ENCODE results near the gene CD3E.

CD3E gene

GRCh38 chr11:118328745-118329144, 24.2 kb downstream of the CD3E start:
- Mint-ChIP-seq H3K27ac (peak overlapping the region; percentile 85), H3K36me3 (peaks cover 9% of the 10 kb centered on the region), H3K4me1 (ENCODE audit: low read depth) (peaks cover 33% of the 10 kb centered on the region), H3K27me3 (no peaks in the 10 kb centered on the region), H3K9me3 (ENCODE audit: low read depth) (no peaks in the 10 kb centered on the region), H3K4me3 (no peak overlapping the region)

GRCh38 chr11:118334745-118335144, 30.2 kb downstream of the CD3E start:
- H3K27ac Mint-ChIP-seq, result peak overlapping the region; percentile 98
- H3K4me3 Mint-ChIP-seq, result peak overlapping the region; percentile 82
- H3K36me3 Mint-ChIP-seq, result peaks cover 13% of the 10 kb centered on the region
- H3K4me1 Mint-ChIP-seq (ENCODE audit: low read depth), result peaks cover 50% of the 10 kb centered on the region
- no peaks in the 10 kb centered on the region for H3K27me3 Mint-ChIP-seq
- no peaks in the 10 kb centered on the region for H3K9me3 Mint-ChIP-seq (ENCODE audit: low read depth)

- H3K4me1 Mint-ChIP-seq (ENCODE audit: low read depth), result peaks cover 63% of the 10 kb centered on the region
- H3K4me3 Mint-ChIP-seq, result peak overlapping the region; percentile 90
- peak overlapping the region; percentile 100 for H3K27ac Mint-ChIP-seq
- no peaks in the 10 kb centered on the region for H3K9me3 Mint-ChIP-seq (ENCODE audit: low read depth)
- H3K27me3 Mint-ChIP-seq, result no peaks in the 10 kb centered on the region
- H3K36me3 Mint-ChIP-seq, result peaks cover 20% of the 10 kb centered on the region
These were observed 34.1 kb downstream of the CD3E start for GRCh38 chr11:118338637-118339061.

- peak overlapping the region; percentile 100 for H3K27ac Mint-ChIP-seq
- peak overlapping the region; percentile 90 for H3K4me3 Mint-ChIP-seq
- H3K4me1 Mint-ChIP-seq (ENCODE audit: low read depth), result peaks cover 63% of the 10 kb centered on the region
- H3K27me3 Mint-ChIP-seq, result no peaks in the 10 kb centered on the region
- H3K9me3 Mint-ChIP-seq (ENCODE audit: low read depth), result no peaks in the 10 kb centered on the region
- H3K36me3 Mint-ChIP-seq, result peaks cover 20% of the 10 kb centered on the region
These were observed 34.9 kb downstream of the CD3E start for GRCh38 chr11:118339281-118339961.

- Mint-ChIP-seq H3K4me3 (peak overlapping the region; percentile 90), H3K36me3 (peaks cover 23% of the 10 kb centered on the region), H3K27me3 (no peaks in the 10 kb centered on the region), H3K4me1 (ENCODE audit: low read depth) (peaks cover 63% of the 10 kb centered on the region), H3K27ac (peak overlapping the region; percentile 100), H3K9me3 (ENCODE audit: low read depth) (no peaks in the 10 kb centered on the region)
These were observed 35.9 kb downstream of the CD3E start for GRCh38 chr11:118340449-118340848.

- peaks cover 67% of the 10 kb centered on the region for H3K4me1 Mint-ChIP-seq (ENCODE audit: low read depth)
- peak overlapping the region; percentile 100 for H3K27ac Mint-ChIP-seq
- peaks cover 23% of the 10 kb centered on the region for H3K36me3 Mint-ChIP-seq
- H3K9me3 Mint-ChIP-seq (ENCODE audit: low read depth), result no peaks in the 10 kb centered on the region
- peak overlapping the region; percentile 90 for H3K4me3 Mint-ChIP-seq
- no peaks in the 10 kb centered on the region for H3K27me3 Mint-ChIP-seq
These were observed 36.7 kb downstream of the CD3E start for GRCh38 chr11:118341261-118341660.

- Mint-ChIP-seq H3K4me3 (peak overlapping the region; percentile 90), H3K36me3 (peaks cover 21% of the 10 kb centered on the region), H3K27ac (peak overlapping the region; percentile 100), H3K4me1 (ENCODE audit: low read depth) (peaks cover 68% of the 10 kb centered on the region), H3K9me3 (ENCODE audit: low read depth) (no peaks in the 10 kb centered on the region), H3K27me3 (no peaks in the 10 kb centered on the region)
These were observed 37.4 kb downstream of the CD3E start for GRCh38 chr11:118341815-118342489.

GRCh38 chr11:118342503-118343161, 38.1 kb downstream of the CD3E start, which contains the start of gene CD3D:
CD3D (minus strand) TSS chr11:118342705; CDS start chr11:118342607, 98 bp downstream.
- peaks cover 73% of the 10 kb centered on the region for H3K4me1 Mint-ChIP-seq (ENCODE audit: low read depth)
- H3K4me3 Mint-ChIP-seq, result peak within 1 kb of the TSS; percentile 90
- H3K27ac Mint-ChIP-seq, result peak within 1 kb of the TSS; percentile 100
- H3K27me3 Mint-ChIP-seq, result no peaks in the 10 kb centered on the region
- H3K9me3 Mint-ChIP-seq (ENCODE audit: low read depth), result no peaks in the 10 kb centered on the region
- peaks cover 23% of the 10 kb centered on the region for H3K36me3 Mint-ChIP-seq

- Mint-ChIP-seq H3K27me3 (no peaks in the 10 kb centered on the region), H3K36me3 (peaks cover 23% of the 10 kb centered on the region), H3K9me3 (ENCODE audit: low read depth) (no peaks in the 10 kb centered on the region), H3K4me3 (peak overlapping the region; percentile 90), H3K27ac (peak overlapping the region; percentile 100), H3K4me1 (ENCODE audit: low read depth) (peaks cover 75% of the 10 kb centered on the region)
These were observed 38.7 kb downstream of the CD3E start for GRCh38 chr11:118343248-118343647.

GRCh38 chr11:118343981-118344515, 39.5 kb downstream of the CD3E start, which contains the start of gene CD3G:
CD3G (plus strand) TSS chr11:118344344; CDS start chr11:118344424, 80 bp downstream.
- Mint-ChIP-seq H3K27me3 (no peaks in the 10 kb centered on the region), H3K27ac (peak within 1 kb of the TSS; percentile 100), H3K4me3 (peak within 1 kb of the TSS; percentile 90), H3K9me3 (ENCODE audit: low read depth) (no peaks in the 10 kb centered on the region), H3K4me1 (ENCODE audit: low read depth) (peaks cover 75% of the 10 kb centered on the region), H3K36me3 (peaks cover 21% of the 10 kb centered on the region)

- peak overlapping the region; percentile 100 for H3K27ac Mint-ChIP-seq
- peak overlapping the region; percentile 18 for H3K4me3 Mint-ChIP-seq
- peaks cover 70% of the 10 kb centered on the region for H3K4me1 Mint-ChIP-seq (ENCODE audit: low read depth)
- no peaks in the 10 kb centered on the region for H3K9me3 Mint-ChIP-seq (ENCODE audit: low read depth)
- H3K36me3 Mint-ChIP-seq, result peaks cover 18% of the 10 kb centered on the region
- H3K27me3 Mint-ChIP-seq, result no peaks in the 10 kb centered on the region
These were observed 44.9 kb downstream of the CD3E start for GRCh38 chr11:118349475-118349874.

- H3K9me3 Mint-ChIP-seq (ENCODE audit: low read depth), result no peaks in the 10 kb centered on the region
- H3K27me3 Mint-ChIP-seq, result no peaks in the 10 kb centered on the region
- peaks cover 11% of the 10 kb centered on the region for H3K36me3 Mint-ChIP-seq
- peak overlapping the region; percentile 90 for H3K27ac Mint-ChIP-seq
- H3K4me1 Mint-ChIP-seq (ENCODE audit: low read depth), result peaks cover 40% of the 10 kb centered on the region
- H3K4me3 Mint-ChIP-seq, result no peak overlapping the region
These were observed 48.7 kb downstream of the CD3E start for GRCh38 chr11:118353084-118353710.

GRCh38 chr11:118358071-118358470, 53.5 kb downstream of the CD3E start:
- H3K9me3 Mint-ChIP-seq (ENCODE audit: low read depth), result no peaks in the 10 kb centered on the region
- no peak overlapping the region for H3K4me3 Mint-ChIP-seq
- no peaks in the 10 kb centered on the region for H3K36me3 Mint-ChIP-seq
- no peaks in the 10 kb centered on the region for H3K27me3 Mint-ChIP-seq
- H3K4me1 Mint-ChIP-seq (ENCODE audit: low read depth), result peaks cover 46% of the 10 kb centered on the region
- peak overlapping the region; percentile 86 for H3K27ac Mint-ChIP-seq

GRCh38 chr11:118359295-118359958, 54.9 kb downstream of the CD3E start, which contains the start of gene UBE4A:
UBE4A (plus strand) TSS chr11:118359600; CDS start chr11:118365081, 5,481 bp downstream.
- no peaks in the 10 kb centered on the region for H3K36me3 Mint-ChIP-seq
- H3K27ac Mint-ChIP-seq, result peak within 1 kb of the TSS; percentile 95
- H3K9me3 Mint-ChIP-seq (ENCODE audit: low read depth), result no peaks in the 10 kb centered on the region
- H3K4me3 Mint-ChIP-seq, result peak within 1 kb of the TSS; percentile 93
- peaks cover 51% of the 10 kb centered on the region for H3K4me1 Mint-ChIP-seq (ENCODE audit: low read depth)
- H3K27me3 Mint-ChIP-seq, result no peaks in the 10 kb centered on the region

Measured in activated naive CD8-positive, alpha-beta T cell (primary cell).